ENCODE measurements around the gene PIGS.

Gene PIGS

DNA sequence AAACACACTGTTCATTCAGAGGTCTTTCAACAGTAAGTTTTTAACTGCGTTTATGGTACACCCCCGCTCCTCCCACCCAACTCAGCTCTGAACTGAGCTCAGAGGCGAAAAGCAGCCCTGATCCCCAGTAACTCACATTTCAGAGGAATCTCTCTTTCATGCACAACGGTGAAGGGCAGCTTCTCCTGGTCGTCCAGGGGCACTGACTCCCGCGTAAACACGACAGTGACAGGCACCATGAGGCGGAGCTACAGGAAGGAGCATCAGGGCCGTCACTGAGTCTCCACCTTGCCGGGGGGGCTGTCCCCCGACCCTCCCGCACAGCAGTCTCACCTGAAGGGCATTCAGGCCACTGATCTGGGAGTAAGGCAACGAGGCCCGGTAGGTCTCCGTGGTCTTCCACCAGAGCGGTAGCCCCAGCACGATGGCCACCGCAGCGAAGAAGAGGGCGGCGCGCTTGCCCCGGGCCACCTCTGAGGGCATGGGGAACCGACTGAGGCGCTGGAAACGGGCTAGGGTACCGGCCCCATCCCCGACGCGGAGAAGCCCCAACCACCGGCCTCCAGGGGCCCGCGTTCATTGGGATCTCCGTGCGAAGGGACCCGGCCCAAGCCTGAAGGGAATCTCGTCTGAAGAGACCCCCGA is 486 bp downstream of the PIGS start:
- TF ChIP-seq, protein P1, sequence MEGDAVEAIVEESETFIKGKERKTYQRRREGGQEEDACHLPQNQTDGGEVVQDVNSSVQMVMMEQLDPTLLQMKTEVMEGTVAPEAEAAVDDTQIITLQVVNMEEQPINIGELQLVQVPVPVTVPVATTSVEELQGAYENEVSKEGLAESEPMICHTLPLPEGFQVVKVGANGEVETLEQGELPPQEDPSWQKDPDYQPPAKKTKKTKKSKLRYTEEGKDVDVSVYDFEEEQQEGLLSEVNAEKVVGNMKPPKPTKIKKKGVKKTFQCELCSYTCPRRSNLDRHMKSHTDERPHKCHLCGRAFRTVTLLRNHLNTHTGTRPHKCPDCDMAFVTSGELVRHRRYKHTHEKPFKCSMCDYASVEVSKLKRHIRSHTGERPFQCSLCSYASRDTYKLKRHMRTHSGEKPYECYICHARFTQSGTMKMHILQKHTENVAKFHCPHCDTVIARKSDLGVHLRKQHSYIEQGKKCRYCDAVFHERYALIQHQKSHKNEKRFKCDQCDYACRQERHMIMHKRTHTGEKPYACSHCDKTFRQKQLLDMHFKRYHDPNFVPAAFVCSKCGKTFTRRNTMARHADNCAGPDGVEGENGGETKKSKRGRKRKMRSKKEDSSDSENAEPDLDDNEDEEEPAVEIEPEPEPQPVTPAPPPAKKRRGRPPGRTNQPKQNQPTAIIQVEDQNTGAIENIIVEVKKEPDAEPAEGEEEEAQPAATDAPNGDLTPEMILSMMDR (IDR thresholded peaks at IDR 0.05; ENCODE audit: control extremely low read depth, extremely low read depth, low read depth, missing control alignments), result no peak
- ChIA-PET CTCF (interaction anchor here (0.9 to 3.8 kb wide), 14 partner anchors 10 to 171 kb away, joined by 3 to 18 read pairs (median 4); partner anchors contain the start of gene UNC119), POLR2A (interaction anchor here (0.9 to 1.4 kb wide), 5 partner anchors 20 to 29 kb away, joined by 3 to 4 read pairs (median 3); no protein-coding TSS in a partner anchor)
- DNase-seq (ENCODE audit: extremely low spot score), result peak; percentile 50

DNA sequence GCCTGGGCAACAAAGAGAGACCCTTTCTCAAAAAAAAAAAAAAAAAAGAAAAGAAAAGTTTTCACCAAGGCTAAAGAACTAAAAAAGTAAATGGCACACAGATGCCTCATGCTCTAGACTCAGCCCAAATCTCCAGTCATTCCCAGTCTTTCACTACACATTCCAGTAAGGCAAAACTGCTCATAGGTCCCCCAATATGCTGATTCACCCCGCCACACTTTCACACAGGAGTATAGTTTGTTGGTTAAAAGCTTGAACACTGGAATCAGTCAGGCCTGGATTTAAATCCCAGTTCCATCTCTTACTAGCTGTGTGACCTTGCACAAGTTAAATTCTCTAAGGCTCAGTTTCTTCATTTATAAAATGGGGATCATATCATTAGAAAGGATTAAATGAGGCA is 1.9 kb downstream of the PIGS start:
- ChIA-PET POLR2A (no interaction called here), CTCF (interaction anchor here (1.0 to 3.8 kb wide), 4 partner anchors 8 to 43 kb away, joined by 3 to 18 read pairs (median 5); no protein-coding TSS in a partner anchor)
- TF ChIP-seq, protein P1 (IDR thresholded peaks at IDR 0.05; ENCODE audit: control extremely low read depth, extremely low read depth, low read depth, missing control alignments), result no peak
- DNase-seq (ENCODE audit: extremely low spot score), result no peak

DNA sequence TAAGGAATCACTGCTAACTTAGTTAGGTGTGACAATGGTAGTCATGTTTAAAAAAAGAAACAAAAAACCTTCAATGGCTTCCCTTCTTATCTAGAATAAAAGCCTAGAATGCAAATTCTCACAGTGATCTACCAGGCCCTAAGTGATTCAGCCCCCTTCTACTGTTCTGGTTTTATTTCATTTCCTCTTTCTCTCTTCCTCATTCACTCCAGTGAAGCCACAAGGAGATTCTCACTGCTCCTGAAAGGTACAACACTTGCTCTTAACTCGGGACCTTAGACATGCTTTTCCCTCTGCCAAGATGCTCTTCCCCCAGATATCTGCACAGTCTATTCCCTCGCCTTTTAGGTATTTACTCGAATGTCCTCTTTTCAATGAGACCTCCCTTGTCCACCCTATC is 3.7 kb downstream of the PIGS start:
- ChIA-PET POLR2A (no interaction called here), CTCF (interaction anchor here (0.8 to 2.5 kb wide), 2 partner anchors 8 to 20 kb away, joined by 4 to 10 read pairs; no protein-coding TSS in a partner anchor)
- DNase-seq (ENCODE audit: extremely low spot score), result peak; percentile 66
- TF ChIP-seq, protein P1 (IDR thresholded peaks at IDR 0.05; ENCODE audit: control extremely low read depth, extremely low read depth, low read depth, missing control alignments), result no peak

DNA sequence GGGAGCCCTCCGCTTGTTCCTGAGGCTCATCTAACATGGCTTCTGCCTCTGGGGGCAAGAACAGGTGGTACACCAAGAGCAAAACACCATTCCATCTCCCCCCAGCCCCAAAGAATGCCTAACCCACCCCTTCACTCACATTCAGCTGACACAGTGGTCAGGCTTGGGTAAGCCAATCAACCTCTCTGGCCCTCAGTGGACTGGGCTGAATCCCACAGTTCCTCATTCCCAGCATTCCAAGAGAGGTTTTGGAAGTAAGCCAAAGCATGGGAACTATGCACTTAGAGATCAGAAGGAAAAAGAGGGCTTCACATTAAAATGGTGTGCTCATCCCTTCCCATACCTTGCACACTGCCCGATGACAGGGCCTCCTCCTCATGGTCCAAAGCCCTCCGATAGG is 7.8 kb downstream of the PIGS start:
- TF ChIP-seq, protein P1 (IDR thresholded peaks at IDR 0.05; ENCODE audit: control extremely low read depth, extremely low read depth, low read depth, missing control alignments), result no peak
- DNase-seq (ENCODE audit: extremely low spot score), result no peak
- CTCF ChIA-PET, result no interaction called here
- POLR2A ChIA-PET, result no interaction called here

DNA sequence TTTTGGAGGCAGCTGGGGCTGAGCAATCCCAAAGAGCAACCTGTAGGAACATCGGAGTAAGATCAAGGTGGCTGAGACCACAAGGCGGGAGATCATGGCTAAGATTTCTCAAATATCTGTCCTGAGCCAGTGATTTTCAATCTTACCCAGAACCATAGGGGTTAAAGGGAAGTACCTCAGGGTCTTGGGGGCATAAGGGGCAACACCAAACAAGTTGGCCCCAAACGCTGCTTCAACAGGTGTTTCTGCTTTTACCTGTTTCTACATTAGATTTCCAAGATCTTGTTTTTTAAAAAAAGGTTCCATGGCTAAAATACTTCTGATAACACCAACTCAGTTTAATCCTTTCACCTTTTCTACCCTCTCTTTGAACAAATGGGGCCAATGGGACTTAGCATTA is 16.3 kb downstream of the PIGS start:
- ChIA-PET POLR2A (interaction anchor here (1.2 kb wide), 1 partner anchor 17 kb away, joined by 3 read pairs; the partner anchor contains the start of gene PIGS), CTCF (no interaction called here)
- no peak for DNase-seq (ENCODE audit: extremely low spot score)
- TF ChIP-seq, protein P1 (IDR thresholded peaks at IDR 0.05; ENCODE audit: control extremely low read depth, extremely low read depth, low read depth, missing control alignments), result no peak

DNA sequence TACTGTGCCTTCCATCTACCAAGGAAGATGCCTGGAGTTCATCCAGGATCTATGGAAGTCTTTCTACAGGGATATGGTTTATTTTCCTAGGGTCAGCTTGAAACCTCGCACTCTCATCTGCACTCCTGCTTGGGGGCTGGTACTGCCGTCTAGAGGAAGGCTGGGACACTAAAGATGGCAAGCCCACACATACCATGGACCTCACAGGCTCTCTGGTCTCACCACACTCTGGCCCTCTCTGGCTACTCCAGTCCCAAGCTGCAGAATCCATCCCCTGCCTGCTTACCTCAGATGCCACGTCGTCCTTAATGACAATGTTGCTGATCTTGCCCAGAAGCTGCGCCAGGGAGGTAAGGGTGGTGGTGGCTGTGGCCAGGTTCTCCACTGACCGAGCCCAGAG is 16.8 kb downstream of the PIGS start:
- ChIA-PET POLR2A (interaction anchor here (1.2 kb wide), 1 partner anchor 17 kb away, joined by 3 read pairs; the partner anchor contains the start of gene PIGS), CTCF (interaction anchor here (1.0 kb wide), 1 partner anchor 11 kb away, joined by 4 read pairs; no protein-coding TSS in a partner anchor)
- DNase-seq (ENCODE audit: extremely low spot score), result no peak
- TF ChIP-seq, protein P1 (IDR thresholded peaks at IDR 0.05; ENCODE audit: control extremely low read depth, extremely low read depth, low read depth, missing control alignments), result no peak
